GM12878 (cell line): Measurements from ENCODE around the gene CCR3. TPM values are rescaled to one million over a fixed set of nuclear protein-coding genes. Genes with fewer than 3 reads are reported as not detected.

ENCODE experiments used
- ATAC-seq: fragments of 200-7000 bp; cut with Tn5 transposase; 3 replicates; pipeline ENCODE4 v1.9.1; 2020; ENCODE audit warnings: mild to moderate bottlenecking, moderate library complexity
- BruUV-seq: library from RNA; stranded (reverse); fragments of 400-500 nt; replicated peaks from 2 replicates; lab custom pipeline; 2021; lab: Mats Ljungman, UMichigan
- CTCF ChIA-PET: fragments of 300-600 bp; sonication (Branson Sonifier 250); formaldehyde crosslinking; extraction: SDS; loops from one replicate; lab custom pipeline; 2021; ENCODE audit warnings: inconsistent platforms; lab: Yijun Ruan, JAX
- POLR2A ChIA-PET: fragments of 350-600 bp; formaldehyde crosslinking; extraction: SDS; loops from one replicate; lab custom pipeline; 2021; ENCODE audit warnings: inconsistent platforms; lab: Charles Lee
- RAD21 ChIA-PET: fragments of 300-600 bp; sonication (Branson Sonifier 250); formaldehyde crosslinking; loops from one replicate; lab custom pipeline; 2023; ENCODE audit warnings: antibody characterized with exemption; ENCODE audit not compliant: unreplicated experiment; lab: Charles Lee
- SMC1A ChIA-PET: fragments of 300-600 bp; sonication (Branson Sonifier 250); formaldehyde crosslinking; loops from one replicate; lab custom pipeline; 2023; ENCODE audit not compliant: unreplicated experiment, uncharacterized antibody; lab: Charles Lee
- DNase-seq: peaks from one replicate; pipeline ENCODE4 v3.0.0-alpha.2; 2011; ENCODE audit warnings: low read depth, low spot score
- FAIRE-seq: peaks from 3 replicates; lab custom pipeline; 2011; peaks lifted over from hg19 to GRCh38; lab: Jason Lieb, UNC
- H2AFZ ChIP-seq: 2 replicates; pipeline ENCODE4 v1.6.0; 2011; ENCODE audit warnings: low read depth, low read length, control low read depth; ENCODE audit not compliant: control insufficient read depth
- H3K27ac ChIP-seq: 2 replicates; pipeline ENCODE4 v1.5.1; 2011; ENCODE audit warnings: control low read depth; ENCODE audit not compliant: control insufficient read depth, insufficient read depth
- H3K27me3 ChIP-seq, 2 experiments: replicated peaks in 1 of 2; 2 replicates each; pipeline versions ENCODE4 v1.6.0 to v1.6.1; 2011; ENCODE audit warnings: low read length in 1 of 2; ENCODE audit not compliant: control insufficient read depth in 2 of 2, insufficient read depth in 2 of 2
- H3K36me3 ChIP-seq, 2 experiments: 2 replicates each; pipeline ENCODE4 v1.5.1; 2011; ENCODE audit warnings: low read length in 1 of 2; ENCODE audit not compliant: control insufficient read depth in 2 of 2, insufficient read depth in 2 of 2
- H3K4me1 ChIP-seq: 2 replicates; pipeline ENCODE4 v1.6.1; 2011; ENCODE audit warnings: mild to moderate bottlenecking, low read length, moderate library complexity, mixed read lengths; ENCODE audit not compliant: control insufficient read depth, insufficient read depth
- H3K4me2 ChIP-seq: 2 replicates; pipeline ENCODE4 v1.6.0; 2011; ENCODE audit warnings: control low read depth; ENCODE audit not compliant: control insufficient read depth, insufficient read depth
- H3K4me3 ChIP-seq: fragments of 200-600 bp; sonication (generic); 2 replicates; pipeline ENCODE4 v1.5.1; 2016
- H3K79me2 ChIP-seq: 2 replicates; pipeline ENCODE4 v1.6.0; 2011; ENCODE audit warnings: low read length; ENCODE audit not compliant: control insufficient read depth, insufficient read depth
- H3K9ac ChIP-seq: 2 replicates; pipeline ENCODE4 v1.8.0; 2011; ENCODE audit warnings: low read length, control low read depth, mixed read lengths; ENCODE audit not compliant: control insufficient read depth, insufficient read depth
- H3K9me3 ChIP-seq: replicated peaks from 3 replicates; pipeline ENCODE4 v1.5.1; 2011; ENCODE audit warnings: mild to moderate bottlenecking, low read length; ENCODE audit not compliant: control insufficient read depth, insufficient read depth
- H4K20me1 ChIP-seq: 2 replicates; pipeline ENCODE4 v1.6.0; 2011; ENCODE audit not compliant: control insufficient read depth, insufficient read depth
- BHLHE40 ChIP-seq, 2 experiments: fragments of 450-650 bp in 1 of 2; IDR thresholded peaks; 2 replicates each; pipeline ENCODE4 v1.6.1; 2011 to 2017; ENCODE audit warnings: low read depth in 2 of 2, borderline replicate concordance in 1 of 2, improper control_type of control experiment in 1 of 2, low read length in 1 of 2, mild to moderate bottlenecking in 1 of 2
- EED ChIP-seq: sonication (generic); IDR thresholded peaks from 2 replicates; pipeline ENCODE4 v1.6.1; 2016; ENCODE audit warnings: antibody characterized with exemption, low read depth
- GATAD2B ChIP-seq: fragments of 450-650 bp; conservative IDR thresholded peaks from 2 replicates; pipeline ENCODE4 v1.6.1; 2017; ENCODE audit warnings: low read depth, mild to moderate bottlenecking, moderate library complexity
- LARP7 ChIP-seq: fragments of 450-650 bp; IDR thresholded peaks from 2 replicates; pipeline ENCODE4 v1.6.1; 2017; ENCODE audit warnings: mild to moderate bottlenecking
- RFX5 ChIP-seq: IDR thresholded peaks from 2 replicates; pipeline ENCODE4 v1.6.1; 2011; ENCODE audit warnings: low read depth, low read length, improper control_type of control experiment
- SPI1 ChIP-seq: IDR thresholded peaks from 2 replicates; pipeline ENCODE4 v1.6.1; 2011; ENCODE audit warnings: low read depth, mild to moderate bottlenecking, low read length, moderate library complexity, borderline replicate concordance; ENCODE audit not compliant: insufficient read depth
- STAT1 ChIP-seq: fragments of 450-650 bp; conservative IDR thresholded peaks from 2 replicates; pipeline ENCODE4 v1.6.1; 2014; ENCODE audit warnings: antibody characterized with exemption, mild to moderate bottlenecking
- TARDBP ChIP-seq: IDR thresholded peaks from 2 replicates; pipeline ENCODE4 v1.6.1; 2016; ENCODE audit warnings: borderline replicate concordance
- WGBS: methylation state at CpG from one replicate; pipeline ENCODE4 v1.1.6; 2016; ENCODE audit warnings: low lambda C conversion rate; ENCODE audit not compliant: insufficient replicate concordance, insufficient coverage; ENCODE audit errors: missing lambda C conversion rate; 5-methylcytosine and 5-hydroxymethylcytosine counted together
- in situ Hi-C: fragments of 300-500 bp; cut with MboI; formaldehyde crosslinking; loops from 9 replicates; pipeline ENCODE4 v1.14.3; 2018; ENCODE audit warnings: mixed read lengths
- intact Hi-C: fragments of 100-400 bp; cut with micrococcal nuclease; formaldehyde crosslinking; loops from one replicate; pipeline ENCODE4 v1.14.2; 2022; ENCODE audit not compliant: unreplicated experiment
- polyA plus RNA-seq, 11 experiments: library from polyadenylated mRNA; depleted of rRNA in 4 of 11; unstranded in 6 of 11; stranded (reverse) in 5 of 11; fragments of >200 nt; fragmentation: Nextera tagmentation in 4 of 11; fragmentation: Illumina TruSeq in 1 of 11; extraction: Ambion mirVana in 4 of 11; extraction: Trizol in 1 of 11; gene quantifications; 1 replicate in 1 of 11; 2 replicates in 10 of 11; pipeline versions ENCODE4 v1.2.1 to v1.2.3, GENCODE V29; 2011 to 2016; ENCODE audit warnings: inconsistent platforms in 2 of 11, missing spikeins in 2 of 11, low read depth in 1 of 11
- total RNA-seq, 4 experiments: library from RNA; depleted of rRNA in 3 of 4; stranded (reverse); fragments of >200 nt in 3 of 4; fragmentation: Illumina TruSeq in 1 of 4; extraction: Trizol in 1 of 4; gene quantifications; 2 replicates each; pipeline versions ENCODE4 v1.2.1 to v1.2.3, GENCODE V29; 2013 to 2021
- TF ChIP-seq, protein P1 (sequence below): fragments of 450-650 bp; formaldehyde crosslinking; IDR thresholded peaks from 2 replicates; pipeline ENCODE4 v1.5.0; 2022; ENCODE audit warnings: mild to moderate bottlenecking, missing genetic modification characterization
- TF ChIP-seq, protein P2 (sequence below): fragments of 450-650 bp; IDR thresholded peaks from 2 replicates; pipeline ENCODE4 v1.6.1; 2017; ENCODE audit warnings: mild to moderate bottlenecking, low read depth, inconsistent platforms; ENCODE audit not compliant: poor library complexity, severe bottlenecking

Gene CCR3
- total and polyA plus RNA-seq, 10 of the 15 experiments (the other 5 are each of a cell fraction or from before 2014, with no cell fraction given): 0.13 to 0.78 (median 0.41) TPM; not detected in 1

DNA sequence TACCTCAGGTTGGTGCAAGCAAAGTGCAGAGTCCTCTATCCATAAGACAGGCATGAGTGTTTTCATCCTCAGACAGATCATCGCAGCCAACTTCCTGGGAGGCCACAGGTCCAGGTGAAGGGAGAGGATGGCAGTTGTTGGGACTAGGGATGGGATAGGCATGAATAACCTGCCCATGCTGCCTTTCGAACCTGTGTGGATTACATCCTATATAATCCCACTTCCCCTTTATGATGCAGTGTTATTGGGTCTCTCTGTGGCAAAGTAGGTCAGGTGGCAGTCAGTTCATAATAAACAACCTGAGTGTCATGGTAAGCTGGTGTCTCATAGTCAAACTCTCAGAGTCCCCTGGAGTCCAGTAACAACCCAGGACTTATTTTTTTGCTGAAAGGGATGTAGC lies 40.4 kb downstream of the CCR3 start:
- in situ Hi-C loops: no loop called here
- no peak overlapping the region for H3K4me2 ChIP-seq
- CTCF ChIA-PET: interaction anchor here (1.3 kb wide), 1 partner anchor 88 kb away, joined by 7 read pairs; the partner anchor contains the start of gene CCR5

DNA sequence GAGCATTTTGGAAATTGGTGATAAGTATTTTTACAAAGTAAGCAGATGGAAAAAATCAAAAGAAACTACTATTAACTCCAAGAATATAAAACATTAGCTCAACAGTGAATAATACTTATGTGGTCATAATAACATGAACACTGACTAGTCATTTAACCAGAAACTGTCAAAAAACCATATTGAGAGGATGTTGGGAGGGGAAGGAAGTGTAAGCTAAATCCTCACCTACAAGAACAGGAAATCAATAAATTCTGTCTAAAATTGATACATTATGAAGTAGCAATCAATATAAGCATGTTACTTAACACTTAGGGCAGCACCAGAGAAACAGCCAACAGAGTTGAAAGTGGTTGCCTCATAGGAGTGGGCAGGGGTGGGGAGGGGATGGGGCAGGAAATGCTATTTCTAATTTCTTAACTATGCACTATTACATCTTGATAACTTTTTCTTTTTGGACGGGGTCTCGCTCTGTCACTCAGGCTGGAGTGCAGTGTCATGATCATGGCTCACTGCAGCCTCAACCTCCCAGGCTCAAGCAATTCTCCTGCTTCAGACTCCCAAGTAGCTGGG lies 41.7 kb downstream of the CCR3 start:
- Histone ChIP-seq H3K4me1 (peaks cover 17% of the 10 kb centered on the region), H3K79me2 (no peaks in the 10 kb centered on the region), H3K27me3 (no peaks in the 10 kb centered on the region), H3K4me3 (no peak overlapping the region), H3K9me3 (peaks cover 2% of the 10 kb centered on the region; the same call in 2 of the 3 replicates), H3K27ac (no peak overlapping the region), H3K9ac (no peak overlapping the region), H3K36me3 (no peaks in the 10 kb centered on the region), H3K4me2 (no peak overlapping the region), H2AFZ (no peak overlapping the region), H4K20me1 (no peaks in the 10 kb centered on the region)
- intact Hi-C loops: no loop called here
- ATAC-seq (no peak), DNase-seq (no peak), FAIRE-seq (no peak)
- RAD21 ChIA-PET: interaction anchor here (0.6 to 1.4 kb wide), 3 partner anchors 8 to 92 kb away, joined by 3 read pairs; no protein-coding TSS in a partner anchor
- POLR2A ChIA-PET: no interaction called here
- TF ChIP-seq LARP7 (no peak), STAT1 (no peak), RFX5 (no peak), EED (no peak), BHLHE40 (IDR thresholded peaks at IDR 0.05; ENCODE audit: borderline replicate concordance in 1 of 2, low read depth in 2 of 2, low read length in 1 of 2) (no peak), TARDBP (no peak), GATAD2B (no peak)
- TF ChIP-seq, protein P1, sequence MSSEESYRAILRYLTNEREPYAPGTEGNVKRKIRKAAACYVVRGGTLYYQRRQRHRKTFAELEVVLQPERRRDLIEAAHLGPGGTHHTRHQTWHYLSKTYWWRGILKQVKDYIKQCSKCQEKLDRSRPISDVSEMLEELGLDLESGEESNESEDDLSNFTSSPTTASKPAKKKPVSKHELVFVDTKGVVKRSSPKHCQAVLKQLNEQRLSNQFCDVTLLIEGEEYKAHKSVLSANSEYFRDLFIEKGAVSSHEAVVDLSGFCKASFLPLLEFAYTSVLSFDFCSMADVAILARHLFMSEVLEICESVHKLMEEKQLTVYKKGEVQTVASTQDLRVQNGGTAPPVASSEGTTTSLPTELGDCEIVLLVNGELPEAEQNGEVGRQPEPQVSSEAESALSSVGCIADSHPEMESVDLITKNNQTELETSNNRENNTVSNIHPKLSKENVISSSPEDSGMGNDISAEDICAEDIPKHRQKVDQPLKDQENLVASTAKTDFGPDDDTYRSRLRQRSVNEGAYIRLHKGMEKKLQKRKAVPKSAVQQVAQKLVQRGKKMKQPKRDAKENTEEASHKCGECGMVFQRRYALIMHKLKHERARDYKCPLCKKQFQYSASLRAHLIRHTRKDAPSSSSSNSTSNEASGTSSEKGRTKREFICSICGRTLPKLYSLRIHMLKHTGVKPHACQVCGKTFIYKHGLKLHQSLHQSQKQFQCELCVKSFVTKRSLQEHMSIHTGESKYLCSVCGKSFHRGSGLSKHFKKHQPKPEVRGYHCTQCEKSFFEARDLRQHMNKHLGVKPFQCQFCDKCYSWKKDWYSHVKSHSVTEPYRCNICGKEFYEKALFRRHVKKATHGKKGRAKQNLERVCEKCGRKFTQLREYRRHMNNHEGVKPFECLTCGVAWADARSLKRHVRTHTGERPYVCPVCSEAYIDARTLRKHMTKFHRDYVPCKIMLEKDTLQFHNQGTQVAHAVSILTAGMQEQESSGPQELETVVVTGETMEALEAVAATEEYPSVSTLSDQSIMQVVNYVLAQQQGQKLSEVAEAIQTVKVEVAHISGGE: no peak
- TF ChIP-seq, protein P2, sequence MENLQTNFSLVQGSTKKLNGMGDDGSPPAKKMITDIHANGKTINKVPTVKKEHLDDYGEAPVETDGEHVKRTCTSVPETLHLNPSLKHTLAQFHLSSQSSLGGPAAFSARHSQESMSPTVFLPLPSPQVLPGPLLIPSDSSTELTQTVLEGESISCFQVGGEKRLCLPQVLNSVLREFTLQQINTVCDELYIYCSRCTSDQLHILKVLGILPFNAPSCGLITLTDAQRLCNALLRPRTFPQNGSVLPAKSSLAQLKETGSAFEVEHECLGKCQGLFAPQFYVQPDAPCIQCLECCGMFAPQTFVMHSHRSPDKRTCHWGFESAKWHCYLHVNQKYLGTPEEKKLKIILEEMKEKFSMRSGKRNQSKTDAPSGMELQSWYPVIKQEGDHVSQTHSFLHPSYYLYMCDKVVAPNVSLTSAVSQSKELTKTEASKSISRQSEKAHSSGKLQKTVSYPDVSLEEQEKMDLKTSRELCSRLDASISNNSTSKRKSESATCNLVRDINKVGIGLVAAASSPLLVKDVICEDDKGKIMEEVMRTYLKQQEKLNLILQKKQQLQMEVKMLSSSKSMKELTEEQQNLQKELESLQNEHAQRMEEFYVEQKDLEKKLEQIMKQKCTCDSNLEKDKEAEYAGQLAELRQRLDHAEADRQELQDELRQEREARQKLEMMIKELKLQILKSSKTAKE: no peak
- BruUV-seq: no TSS peak
- in situ Hi-C loops: no loop called here
- 76% methylated on average over 2 of the region's 2 CpGs for WGBS
- CTCF ChIA-PET: interaction anchor here (0.6 to 2.3 kb wide), 9 partner anchors 7 to 89 kb away, joined by 3 to 13 read pairs (median 4); partner anchors contain the start of gene CCR5
- SMC1A ChIA-PET: interaction anchor here (1.5 to 3.1 kb wide), 2 partner anchors 10 to 86 kb away, joined by 6 to 18 read pairs; partner anchors contain the start of gene CCR5

More for the DNA sequence above, 40.4 kb downstream of the CCR3 start:
- 80% methylated on average over 2 of the region's 2 CpGs for WGBS
- Histone ChIP-seq H3K4me3 (no peak overlapping the region), H3K9ac (no peak overlapping the region), H3K9me3 (peaks cover 2% of the 10 kb centered on the region; the same call in 2 of the 3 replicates), H2AFZ (no peak overlapping the region), H3K36me3 (no peaks in the 10 kb centered on the region), H3K4me1 (peaks cover 25% of the 10 kb centered on the region), H3K27ac (no peak overlapping the region), H3K79me2 (no peaks in the 10 kb centered on the region), H4K20me1 (no peaks in the 10 kb centered on the region), H3K27me3 (no peaks in the 10 kb centered on the region)
- no peak for DNase-seq
- SMC1A ChIA-PET: interaction anchor here (0.6 kb wide), 1 partner anchor 17 kb away, joined by 3 read pairs; no protein-coding TSS in a partner anchor
- RAD21 ChIA-PET: interaction anchor here (1.4 kb wide), 1 partner anchor 17 kb away, joined by 3 read pairs; no protein-coding TSS in a partner anchor
- no TSS peak for BruUV-seq
- TF ChIP-seq RFX5 (no peak), SPI1 (peak; percentile 85)
- FAIRE-seq: no peak
- intact Hi-C loops: no loop called here
- POLR2A ChIA-PET: no interaction called here
- ATAC-seq: peak; percentile 50; the same call in 2 of the 3 replicates
